Measurements from ENCODE around the gene PRAMEF4.
"Not testable (repeated sequence)": the region's sequence is repeated elsewhere in the genome, so short reads cannot be mapped to it uniquely, and the experiment has no call there.

PRAMEF4 gene

DNA sequence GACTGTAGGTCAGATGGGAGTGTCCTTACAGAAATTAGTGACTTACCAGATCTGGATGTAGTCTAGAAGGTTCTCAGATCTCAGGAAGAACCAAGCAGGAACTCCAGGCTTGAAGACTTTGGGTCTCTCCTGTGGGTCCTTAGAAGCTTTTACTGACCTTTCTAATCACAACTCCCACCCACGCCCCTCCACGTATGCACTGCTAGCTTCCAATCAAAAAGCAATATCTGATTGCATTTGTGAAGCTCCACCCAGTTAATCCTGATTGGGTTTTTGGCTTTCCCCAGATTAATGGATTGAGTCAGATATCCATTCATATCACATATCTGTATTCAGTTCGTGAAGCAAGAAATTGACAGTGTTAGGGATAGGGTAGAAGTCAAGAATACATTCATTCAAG lies at the start of gene PRAMEF4:
Gene PRAMEF4, minus strand, starts transcription at position 101 of the 400 bp plus-strand sequence. CDS start 2,807 bp downstream, outside the sequence.
- H3K4me3 ChIP-seq (ENCODE audit: low read depth, low read length); in situ Hi-C loops (cut with HindIII; ENCODE audit: low sequenced_read_pairs); DNase-seq (ENCODE audit: low read depth): not testable (repeated sequence)

DNA sequence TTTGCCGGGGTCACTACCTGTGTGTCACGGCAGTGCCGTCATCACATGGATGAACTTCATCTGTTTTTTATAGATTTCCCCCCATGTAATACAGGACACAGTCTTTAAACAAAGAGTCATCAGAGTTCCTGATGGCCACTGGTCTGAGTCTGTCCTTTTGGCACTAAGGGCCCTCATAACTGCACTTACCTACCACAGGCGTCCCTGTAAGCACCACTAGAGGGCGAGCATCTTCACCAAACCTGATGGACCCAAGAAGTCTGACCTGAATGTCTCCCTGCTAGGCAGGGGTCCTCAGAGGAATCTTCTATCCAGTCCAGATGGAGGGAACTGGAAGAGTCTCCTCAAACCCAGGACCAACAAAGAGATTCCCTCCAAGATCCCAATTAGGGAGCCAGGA lies 38.4 kb upstream of the PRAMEF4 start:
- in situ Hi-C loops (cut with HindIII; ENCODE audit: low sequenced_read_pairs); H3K4me3 ChIP-seq (ENCODE audit: low read depth, low read length); DNase-seq (ENCODE audit: low read depth): not testable (repeated sequence)

DNA sequence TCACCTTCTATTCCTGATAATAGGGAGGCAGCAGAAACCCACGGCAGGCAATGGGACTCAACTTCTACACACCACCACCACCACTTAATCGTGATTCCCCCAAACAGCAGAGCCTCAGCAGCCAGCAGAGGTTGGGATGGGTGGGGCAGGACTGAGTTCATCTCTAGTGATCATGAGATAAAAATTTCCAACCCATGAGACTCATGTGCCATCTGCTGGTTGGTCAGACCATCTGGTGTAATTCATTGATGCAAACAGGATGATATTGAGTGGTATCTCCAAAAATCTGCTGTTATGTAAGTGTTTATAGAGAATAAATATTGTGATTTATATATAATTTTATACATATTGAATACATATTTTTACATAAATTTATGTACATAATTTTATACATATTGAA lies 35.7 kb upstream of the PRAMEF4 start:
- in situ Hi-C loops (cut with HindIII; ENCODE audit: low sequenced_read_pairs); DNase-seq (ENCODE audit: low read depth); H3K4me3 ChIP-seq (ENCODE audit: low read depth, low read length): not testable (repeated sequence)

DNA sequence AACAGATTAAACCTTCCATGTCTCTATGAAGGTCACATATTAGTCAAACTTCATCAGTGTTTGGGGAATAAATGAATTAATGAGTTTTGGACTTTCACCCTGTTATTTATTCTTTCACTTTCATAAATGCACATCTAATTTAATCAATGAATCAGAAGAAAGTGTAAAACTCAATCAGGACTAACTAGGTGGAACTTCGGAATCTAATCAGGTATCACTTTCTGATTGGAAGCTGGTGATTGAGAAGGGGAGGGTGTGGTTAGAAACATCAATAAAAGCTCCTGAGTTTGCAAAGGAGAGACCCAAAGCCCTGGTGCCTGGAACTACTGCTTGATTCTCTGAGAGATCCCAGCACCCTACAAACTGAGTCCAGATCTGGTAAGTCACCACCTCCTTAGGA lies 30.3 kb upstream of the PRAMEF4 start, which contains the start of gene PRAMEF7:
Gene PRAMEF7, plus strand, starts transcription at position 301 of the 400 bp plus-strand sequence. CDS start 1,083 bp downstream, outside the sequence.
- in situ Hi-C loops (cut with HindIII; ENCODE audit: low sequenced_read_pairs); H3K4me3 ChIP-seq (ENCODE audit: low read depth, low read length); DNase-seq (ENCODE audit: low read depth): not testable (repeated sequence)

DNA sequence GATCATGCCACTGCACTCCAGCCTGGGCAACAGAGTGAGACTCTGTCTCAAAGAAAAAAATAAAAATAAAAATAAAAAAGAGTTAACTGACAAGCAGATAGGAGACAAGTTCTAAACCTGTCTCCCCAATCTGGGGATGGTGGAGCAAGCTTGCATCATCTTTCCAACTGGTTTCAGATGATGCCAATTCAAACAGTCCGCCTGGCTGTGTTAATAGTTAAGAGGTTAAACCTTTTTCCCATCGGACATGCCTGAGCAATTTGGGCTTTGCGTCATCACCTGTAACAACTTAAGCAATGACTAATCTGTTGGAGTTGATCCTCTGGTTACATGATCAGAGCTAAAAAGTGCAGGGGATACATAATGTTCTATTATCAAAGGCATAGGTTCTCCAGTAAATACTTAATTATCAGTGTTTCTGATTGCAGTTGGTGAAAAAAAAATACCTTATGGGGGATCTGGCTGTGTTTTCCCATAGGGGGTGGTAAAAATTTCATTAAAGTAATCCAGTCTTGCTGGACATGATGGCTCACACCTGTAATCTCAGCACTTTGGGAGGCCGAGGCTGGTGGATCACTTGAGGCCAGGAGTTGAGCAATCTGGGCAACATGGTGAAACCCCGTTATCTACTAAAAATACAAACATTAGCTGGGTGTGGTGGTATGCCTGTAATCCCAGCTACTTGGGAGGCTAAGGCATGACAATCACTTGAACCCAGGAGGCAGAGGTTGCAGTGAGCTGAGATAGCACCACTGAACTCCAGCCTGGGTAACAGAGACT lies 18.0 kb upstream of the PRAMEF4 start:
- DNase-seq (ENCODE audit: low read depth); H3K4me3 ChIP-seq (ENCODE audit: low read depth, low read length); in situ Hi-C loops (cut with HindIII; ENCODE audit: low sequenced_read_pairs): not testable (repeated sequence)

DNA sequence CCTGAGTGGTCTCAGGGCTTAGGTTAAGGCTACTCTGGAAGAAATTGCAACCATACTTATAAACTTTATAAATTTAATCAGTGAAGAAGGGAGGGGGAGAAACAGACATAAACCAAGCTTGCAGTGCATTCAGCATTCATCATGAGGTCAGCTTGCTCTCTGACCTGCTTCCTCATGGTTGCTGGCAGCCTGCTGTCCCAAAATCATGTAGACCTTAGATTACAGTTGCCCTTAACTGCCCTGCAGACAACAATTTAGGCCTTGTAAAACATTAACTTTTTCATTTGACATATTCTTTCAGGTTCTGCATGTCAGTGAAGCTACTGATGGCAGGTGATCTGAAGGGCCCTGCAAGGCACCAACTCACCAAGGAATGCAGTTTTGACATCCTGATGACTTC lies 13.2 kb upstream of the PRAMEF4 start:
- in situ Hi-C loops (cut with HindIII; ENCODE audit: low sequenced_read_pairs); H3K4me3 ChIP-seq (ENCODE audit: low read depth, low read length); DNase-seq (ENCODE audit: low read depth): not testable (repeated sequence)

DNA sequence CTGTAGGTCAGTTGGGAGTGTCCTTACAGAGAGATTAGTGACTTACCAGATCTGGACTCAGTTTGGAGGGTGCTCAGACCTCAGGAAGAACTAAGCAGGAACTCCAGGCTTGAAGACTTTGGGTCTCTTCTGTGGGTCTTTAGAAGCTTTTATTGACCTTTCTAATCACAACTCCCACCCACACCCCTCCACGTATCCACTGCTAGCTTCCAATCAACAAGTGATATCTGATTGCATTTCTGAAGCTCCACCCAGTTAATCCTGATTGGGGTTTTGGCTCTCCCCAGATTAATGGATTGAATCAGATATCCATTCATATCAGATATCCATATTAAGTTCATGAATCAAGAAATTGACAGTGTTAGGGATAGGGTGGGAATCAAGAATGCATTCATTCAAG lies 12.2 kb upstream of the PRAMEF4 start, which contains the start of gene PRAMEF10:
Gene PRAMEF10, minus strand, starts transcription at position 101 of the 400 bp plus-strand sequence. CDS start 2,423 bp downstream, outside the sequence.
- in situ Hi-C loops (cut with HindIII; ENCODE audit: low sequenced_read_pairs): not testable (repeated sequence)

DNA sequence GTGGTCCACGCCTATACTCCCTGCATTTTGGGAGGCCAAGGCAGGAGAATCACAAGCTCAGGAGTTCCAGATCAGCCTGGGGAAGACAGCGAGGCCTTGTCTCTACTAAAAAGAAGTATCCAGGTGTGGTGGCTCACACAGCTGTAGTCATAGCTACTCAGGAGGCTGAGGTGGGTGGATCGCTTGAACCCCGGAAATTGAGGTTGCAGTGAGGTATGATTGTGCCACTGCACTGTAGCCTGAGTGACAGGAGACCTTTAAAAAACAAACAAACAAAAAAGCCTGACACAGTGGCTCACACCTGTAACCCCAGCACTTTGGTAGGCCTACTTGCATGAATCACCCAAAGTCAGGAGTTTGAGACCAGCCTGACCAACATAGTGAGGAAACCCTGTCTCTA lies 7.5 kb downstream of the PRAMEF4 start:
- DNase-seq (ENCODE audit: low read depth); in situ Hi-C loops (cut with HindIII; ENCODE audit: low sequenced_read_pairs); H3K4me3 ChIP-seq (ENCODE audit: low read depth, low read length): not testable (repeated sequence)

More for the DNA sequence above, 12.2 kb upstream of the PRAMEF4 start, which contains the start of gene PRAMEF10:
- not testable (repeated sequence) for DNase-seq (ENCODE audit: low read depth); H3K4me3 ChIP-seq (ENCODE audit: low read depth, low read length)

DNA sequence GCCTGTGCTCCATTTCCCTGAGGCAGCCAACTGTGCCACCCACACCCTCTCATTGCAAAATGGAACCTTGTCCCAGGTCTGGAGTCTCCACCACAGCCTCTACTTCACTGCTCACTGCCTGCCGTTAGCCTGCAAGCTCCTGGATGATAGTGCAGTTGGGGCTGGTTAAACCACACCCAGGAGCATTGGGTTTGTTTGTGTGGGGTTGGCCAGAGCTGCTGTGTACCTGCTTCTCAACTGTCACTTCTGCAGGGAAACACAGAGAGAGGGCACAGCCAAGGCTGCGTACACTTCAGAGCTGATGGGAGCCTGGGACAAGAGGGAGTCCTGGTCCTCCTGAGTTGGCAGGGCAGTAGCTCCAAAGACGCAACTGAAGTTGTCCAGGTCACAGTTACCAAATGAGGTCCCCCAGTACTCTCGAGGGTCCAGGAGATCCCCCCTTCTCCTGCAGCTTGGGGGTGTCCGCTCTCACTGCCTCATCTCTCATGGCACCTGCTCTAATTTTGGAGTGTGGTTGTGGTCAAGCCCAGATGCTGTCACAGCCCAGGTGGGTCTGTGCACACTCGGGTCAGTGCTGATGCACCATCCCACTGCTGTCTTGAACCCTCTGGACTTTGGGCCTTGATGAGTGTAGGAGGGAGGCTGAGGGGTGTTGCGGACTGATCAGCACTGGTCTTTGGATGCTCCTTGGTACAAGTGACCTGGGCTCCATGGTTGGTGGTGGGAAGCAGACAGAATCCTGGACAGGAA lies 22.7 kb downstream of the PRAMEF4 start:
- in situ Hi-C loops (cut with HindIII; ENCODE audit: low sequenced_read_pairs); DNase-seq (ENCODE audit: low read depth): not testable (repeated sequence)

DNA sequence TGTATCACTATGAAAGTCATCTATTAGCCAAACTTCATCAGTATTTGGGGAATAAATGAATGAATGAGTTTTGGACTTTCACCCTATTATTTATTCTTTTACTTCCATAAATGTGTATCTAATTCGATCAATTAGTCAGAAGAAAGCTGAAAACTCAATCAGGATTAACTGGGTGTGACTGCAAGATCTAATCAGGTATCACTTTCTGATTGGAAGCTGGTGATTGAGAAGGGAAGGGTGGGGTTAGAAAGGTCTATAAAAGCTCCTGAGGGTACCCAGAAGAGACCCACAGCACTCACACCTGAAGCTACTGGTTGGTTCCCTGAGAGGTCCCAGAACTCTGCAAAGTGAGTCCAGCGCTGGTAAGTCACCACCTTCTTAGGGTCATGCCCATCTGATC lies 29.2 kb downstream of the PRAMEF4 start, which contains the start of gene PRAMEF2:
Gene PRAMEF2, plus strand, starts transcription at position 301 of the 400 bp plus-strand sequence. CDS start 1,924 bp downstream, outside the sequence.
- H3K4me3 ChIP-seq (ENCODE audit: low read depth, low read length); in situ Hi-C loops (cut with HindIII; ENCODE audit: low sequenced_read_pairs); DNase-seq (ENCODE audit: low read depth): not testable (repeated sequence)

More for the DNA sequence above, 22.7 kb downstream of the PRAMEF4 start:
- not testable (repeated sequence) for H3K4me3 ChIP-seq (ENCODE audit: low read depth, low read length)

DNA sequence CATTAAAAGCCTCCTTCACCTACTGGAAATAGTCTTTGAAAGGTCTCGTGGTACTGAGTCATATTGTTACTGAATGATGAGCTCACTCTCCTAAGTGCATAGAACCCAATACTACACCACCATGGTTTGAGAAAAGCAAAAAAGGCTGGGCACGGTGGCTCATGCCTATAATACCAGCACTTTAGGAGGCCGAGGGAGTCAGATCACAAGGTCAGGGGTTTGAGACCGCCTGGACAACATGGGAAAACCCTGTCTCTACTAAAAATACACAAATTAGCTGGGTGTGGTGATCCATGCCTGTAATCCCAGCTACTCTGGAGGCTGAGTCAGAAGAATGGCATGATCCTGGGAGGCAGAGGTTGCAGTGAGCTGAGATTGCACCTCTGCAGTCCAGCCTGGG lies 34.2 kb downstream of the PRAMEF4 start:
- TF ChIP-seq, protein P1, sequence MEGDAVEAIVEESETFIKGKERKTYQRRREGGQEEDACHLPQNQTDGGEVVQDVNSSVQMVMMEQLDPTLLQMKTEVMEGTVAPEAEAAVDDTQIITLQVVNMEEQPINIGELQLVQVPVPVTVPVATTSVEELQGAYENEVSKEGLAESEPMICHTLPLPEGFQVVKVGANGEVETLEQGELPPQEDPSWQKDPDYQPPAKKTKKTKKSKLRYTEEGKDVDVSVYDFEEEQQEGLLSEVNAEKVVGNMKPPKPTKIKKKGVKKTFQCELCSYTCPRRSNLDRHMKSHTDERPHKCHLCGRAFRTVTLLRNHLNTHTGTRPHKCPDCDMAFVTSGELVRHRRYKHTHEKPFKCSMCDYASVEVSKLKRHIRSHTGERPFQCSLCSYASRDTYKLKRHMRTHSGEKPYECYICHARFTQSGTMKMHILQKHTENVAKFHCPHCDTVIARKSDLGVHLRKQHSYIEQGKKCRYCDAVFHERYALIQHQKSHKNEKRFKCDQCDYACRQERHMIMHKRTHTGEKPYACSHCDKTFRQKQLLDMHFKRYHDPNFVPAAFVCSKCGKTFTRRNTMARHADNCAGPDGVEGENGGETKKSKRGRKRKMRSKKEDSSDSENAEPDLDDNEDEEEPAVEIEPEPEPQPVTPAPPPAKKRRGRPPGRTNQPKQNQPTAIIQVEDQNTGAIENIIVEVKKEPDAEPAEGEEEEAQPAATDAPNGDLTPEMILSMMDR (IDR thresholded peaks at IDR 0.05; ENCODE audit: low read depth, low read length, missing control alignments): no peak
- H3K4me3 ChIP-seq (ENCODE audit: low read depth, low read length): no peak overlapping the region
- DNase-seq (ENCODE audit: low read depth): no peak
- in situ Hi-C loops (cut with HindIII; ENCODE audit: low sequenced_read_pairs): no loop called here

DNA sequence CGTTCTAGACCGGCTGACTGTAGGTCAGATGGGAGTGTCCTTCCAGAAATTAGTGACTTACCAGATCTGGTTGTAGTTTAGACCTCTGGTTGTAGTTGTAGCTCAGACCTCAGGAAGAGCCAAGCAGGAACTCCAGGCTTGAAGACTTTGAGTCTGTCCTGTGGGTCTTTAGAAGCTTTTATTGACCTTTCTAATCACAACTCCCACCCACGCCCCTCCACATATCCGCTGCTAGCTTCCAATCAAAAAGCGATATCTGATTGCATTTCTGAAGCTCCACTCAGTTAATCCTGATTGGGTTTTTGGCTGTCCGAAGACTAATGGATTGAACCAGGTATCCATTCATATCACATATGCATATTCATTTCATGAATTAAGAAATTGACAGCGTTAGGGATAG lies 37.4 kb downstream of the PRAMEF4 start, which contains the start of gene HNRNPCL1:
Gene HNRNPCL1, minus strand, starts transcription at position 101 of the 400 bp plus-strand sequence. CDS start 431 bp downstream, outside the sequence.
- H3K4me3 ChIP-seq (ENCODE audit: low read depth, low read length); DNase-seq (ENCODE audit: low read depth); in situ Hi-C loops (cut with HindIII; ENCODE audit: low sequenced_read_pairs): not testable (repeated sequence)

DNA sequence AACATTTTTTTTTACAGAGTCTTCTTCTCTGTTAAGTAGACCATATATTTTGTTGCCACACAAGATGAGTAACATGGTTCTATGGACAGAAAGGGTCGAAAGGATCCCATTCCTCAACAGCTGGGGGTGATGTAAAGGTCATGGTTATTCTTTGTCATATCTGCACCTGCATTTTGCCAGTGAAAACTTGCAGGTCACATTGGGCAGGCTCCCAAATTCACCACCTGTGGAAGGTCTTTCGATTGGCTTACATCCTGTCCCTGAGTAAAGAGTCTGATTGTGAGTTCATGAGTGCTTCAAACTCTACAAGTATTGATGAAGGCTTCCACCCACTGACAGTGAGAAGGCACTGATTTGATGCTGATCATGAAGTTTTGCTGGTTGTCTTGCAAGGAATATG lies 52.8 kb downstream of the PRAMEF4 start:
- DNase-seq (ENCODE audit: low read depth); in situ Hi-C loops (cut with HindIII; ENCODE audit: low sequenced_read_pairs); H3K4me3 ChIP-seq (ENCODE audit: low read depth, low read length): not testable (repeated sequence)

DNA sequence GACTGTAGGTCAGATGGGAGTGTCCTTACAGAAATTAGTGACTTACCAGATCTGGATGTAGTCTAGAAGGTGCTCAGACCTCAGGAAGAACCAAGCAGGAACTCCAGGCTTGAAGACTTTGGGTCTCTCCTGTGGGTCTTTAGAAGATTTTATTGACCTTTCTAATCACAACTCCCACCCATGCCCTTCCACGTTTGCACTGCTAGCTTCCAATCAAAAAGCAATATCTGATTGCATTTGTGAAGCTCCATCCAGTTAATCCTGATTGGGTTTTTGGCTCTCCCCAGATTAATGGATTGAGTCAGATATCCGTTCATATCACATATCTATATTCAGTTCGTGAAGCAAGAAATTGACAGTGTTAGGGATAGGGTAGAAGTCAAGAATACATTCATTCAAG lies 54.7 kb downstream of the PRAMEF4 start, which contains the start of gene PRAMEF11:
Gene PRAMEF11, minus strand, starts transcription at position 101 of the 400 bp plus-strand sequence. CDS start 2,621 bp downstream, outside the sequence.
- H3K4me3 ChIP-seq (ENCODE audit: low read depth, low read length); DNase-seq (ENCODE audit: low read depth); in situ Hi-C loops (cut with HindIII; ENCODE audit: low sequenced_read_pairs): not testable (repeated sequence)

All from astrocyte of the cerebellum (primary cell).